HFF-Myc (cell line): ENCODE data around the gene PLXNB2.

Experiments
- DNase-seq: peaks from one replicate; pipeline ENCODE4 v3.0.0-alpha.2; 2011; ENCODE audit warnings: low read depth; ENCODE audit errors: extremely low read depth
- H3K4me3 ChIP-seq: replicated peaks from 2 replicates; pipeline ENCODE4 v1.5.1; 2011; ENCODE audit warnings: low read depth, mild to moderate bottlenecking, control low read depth, low read length
- TF ChIP-seq, protein P1 (sequence below): IDR thresholded peaks from 2 replicates; pipeline ENCODE4 v1.5.1; 2012; ENCODE audit warnings: mild to moderate bottlenecking, low read depth, low read length, control low read depth; ENCODE audit errors: missing control alignments

Gene PLXNB2

DNA sequence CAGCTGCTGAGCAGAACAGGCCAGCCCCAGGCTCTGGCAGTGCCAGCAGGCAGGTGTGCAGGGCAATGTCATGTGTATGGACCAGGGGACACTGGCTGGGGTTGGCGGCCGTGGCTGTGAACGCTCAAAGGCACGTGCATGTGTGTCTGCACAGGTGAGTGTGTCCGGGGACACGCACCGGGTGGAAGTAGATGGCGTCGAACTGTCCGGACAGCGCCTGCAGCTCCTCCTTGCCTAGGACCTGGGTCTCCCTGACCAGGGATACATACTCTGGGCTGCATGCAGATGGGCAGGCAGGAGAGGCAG lies 57.2 kb downstream of the PLXNB2 start:
- no peak for DNase-seq

DNA sequence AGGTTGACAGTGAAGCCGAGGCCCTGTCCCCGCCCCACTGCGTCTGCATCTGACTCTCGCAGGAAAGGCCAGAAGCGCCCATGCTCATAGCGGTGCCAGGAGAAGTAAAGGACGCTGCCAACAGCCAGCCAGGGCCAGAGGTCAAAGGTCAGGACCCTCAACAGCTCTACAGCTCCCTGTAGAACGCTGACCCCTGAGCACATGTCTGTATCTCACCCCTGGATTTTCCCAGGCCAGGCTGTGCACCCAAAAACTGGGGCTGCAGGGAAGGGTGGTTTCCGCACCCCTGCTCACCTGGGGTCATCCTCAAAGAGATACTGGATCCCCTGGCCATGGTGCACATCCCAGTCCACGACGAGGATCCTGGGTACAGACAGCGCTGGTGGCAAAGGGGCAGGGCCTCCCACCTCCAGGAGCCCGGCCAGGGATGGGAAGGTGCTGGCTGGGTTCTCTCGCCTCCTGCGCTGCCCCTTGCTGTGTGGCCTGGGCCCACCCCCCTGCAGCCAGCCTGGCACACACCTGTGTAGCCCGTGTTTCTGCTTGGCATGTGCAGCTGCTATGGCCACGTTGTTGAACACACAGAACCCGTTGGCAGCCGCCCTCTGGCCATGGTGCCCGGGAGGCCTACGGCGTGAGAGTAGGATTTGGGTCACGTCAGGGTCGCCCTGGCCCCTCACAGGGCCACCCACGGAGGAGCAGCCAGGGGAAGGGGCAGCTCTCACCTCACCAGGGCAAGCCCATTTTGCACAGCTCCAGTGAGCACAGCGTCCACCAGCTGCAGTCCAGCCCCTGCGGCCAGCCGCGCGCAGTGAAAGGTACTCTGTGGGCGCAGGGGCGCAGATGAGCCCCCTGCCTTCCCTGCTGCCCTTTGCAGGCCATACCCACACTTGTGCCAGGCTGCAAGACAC lies 57.9 kb downstream of the PLXNB2 start:
- peak overlapping the region; percentile 74 for H3K4me3 ChIP-seq
- TF ChIP-seq, protein P1, sequence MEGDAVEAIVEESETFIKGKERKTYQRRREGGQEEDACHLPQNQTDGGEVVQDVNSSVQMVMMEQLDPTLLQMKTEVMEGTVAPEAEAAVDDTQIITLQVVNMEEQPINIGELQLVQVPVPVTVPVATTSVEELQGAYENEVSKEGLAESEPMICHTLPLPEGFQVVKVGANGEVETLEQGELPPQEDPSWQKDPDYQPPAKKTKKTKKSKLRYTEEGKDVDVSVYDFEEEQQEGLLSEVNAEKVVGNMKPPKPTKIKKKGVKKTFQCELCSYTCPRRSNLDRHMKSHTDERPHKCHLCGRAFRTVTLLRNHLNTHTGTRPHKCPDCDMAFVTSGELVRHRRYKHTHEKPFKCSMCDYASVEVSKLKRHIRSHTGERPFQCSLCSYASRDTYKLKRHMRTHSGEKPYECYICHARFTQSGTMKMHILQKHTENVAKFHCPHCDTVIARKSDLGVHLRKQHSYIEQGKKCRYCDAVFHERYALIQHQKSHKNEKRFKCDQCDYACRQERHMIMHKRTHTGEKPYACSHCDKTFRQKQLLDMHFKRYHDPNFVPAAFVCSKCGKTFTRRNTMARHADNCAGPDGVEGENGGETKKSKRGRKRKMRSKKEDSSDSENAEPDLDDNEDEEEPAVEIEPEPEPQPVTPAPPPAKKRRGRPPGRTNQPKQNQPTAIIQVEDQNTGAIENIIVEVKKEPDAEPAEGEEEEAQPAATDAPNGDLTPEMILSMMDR = no peak
- DNase-seq = no peak

More for the DNA sequence above, 57.2 kb downstream of the PLXNB2 start:
- peak overlapping the region; percentile 74 for H3K4me3 ChIP-seq
- TF ChIP-seq, protein P1 = no peak

DNA sequence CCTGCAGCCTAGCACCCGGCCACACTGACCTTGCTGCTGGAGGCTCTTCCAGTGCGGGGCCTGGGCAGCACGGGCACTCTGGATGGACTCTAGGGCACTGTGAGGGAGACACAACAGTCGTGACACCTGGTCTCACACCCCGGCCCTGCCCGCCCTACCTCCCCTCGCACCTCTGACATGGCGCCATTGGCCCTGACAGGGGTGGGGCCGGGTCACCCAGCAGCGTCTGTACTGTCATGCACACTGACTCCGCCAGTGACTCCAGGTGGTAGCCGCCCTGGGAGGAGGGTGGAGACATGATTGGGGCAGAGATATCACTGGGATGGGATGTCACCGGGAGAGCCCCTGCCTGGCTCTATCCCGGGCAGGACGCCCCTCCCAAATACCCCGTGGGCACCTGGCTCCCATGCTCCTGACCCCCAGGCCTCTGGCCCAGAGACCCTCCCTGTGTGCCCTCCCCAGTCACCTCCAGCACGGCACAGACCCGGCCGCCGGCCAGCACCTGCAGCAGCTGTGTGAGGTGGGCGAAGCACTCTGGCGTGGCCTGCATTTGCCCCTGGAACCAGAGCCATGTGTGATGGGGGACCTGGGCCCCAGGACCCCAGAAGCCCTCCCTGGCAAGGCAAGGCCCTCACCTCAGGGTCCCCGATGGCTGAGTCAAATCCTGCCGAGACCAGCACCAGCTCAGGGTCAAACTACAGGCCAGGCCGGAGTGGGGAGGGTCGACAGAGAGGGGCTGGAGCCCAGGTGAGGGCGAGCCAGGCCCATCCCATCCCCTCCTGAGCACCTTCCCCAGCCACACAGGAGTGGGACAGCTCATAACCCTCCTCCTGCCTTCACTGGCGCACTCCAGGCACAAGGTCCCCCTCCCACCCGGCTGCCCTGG lies 59.0 kb downstream of the PLXNB2 start:
- DNase-seq = no peak
- H3K4me3 ChIP-seq = no peak overlapping the region
- TF ChIP-seq, protein P1 = no peak

DNA sequence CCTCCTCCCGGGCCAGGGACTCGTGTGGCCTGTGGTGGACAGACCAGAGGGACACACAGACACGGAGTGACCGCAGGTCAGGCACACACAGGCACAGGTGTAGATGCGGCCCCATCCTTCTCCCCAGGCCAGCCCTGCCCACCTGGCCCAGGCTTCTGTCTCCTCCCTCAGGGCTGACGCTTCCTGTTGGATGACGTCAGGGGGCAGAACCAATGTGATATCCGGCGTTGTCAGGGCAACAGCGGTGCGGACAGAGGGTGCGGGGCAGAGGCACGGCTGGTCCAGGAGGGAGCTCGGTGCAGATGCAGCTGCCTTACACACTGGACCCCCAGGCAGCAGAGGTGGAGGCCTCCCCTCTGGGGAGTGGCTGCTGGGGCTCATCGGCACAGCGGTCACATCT lies 59.7 kb downstream of the PLXNB2 start:
- no peak overlapping the region for H3K4me3 ChIP-seq
- no peak for DNase-seq
- TF ChIP-seq, protein P1 = no peak

DNA sequence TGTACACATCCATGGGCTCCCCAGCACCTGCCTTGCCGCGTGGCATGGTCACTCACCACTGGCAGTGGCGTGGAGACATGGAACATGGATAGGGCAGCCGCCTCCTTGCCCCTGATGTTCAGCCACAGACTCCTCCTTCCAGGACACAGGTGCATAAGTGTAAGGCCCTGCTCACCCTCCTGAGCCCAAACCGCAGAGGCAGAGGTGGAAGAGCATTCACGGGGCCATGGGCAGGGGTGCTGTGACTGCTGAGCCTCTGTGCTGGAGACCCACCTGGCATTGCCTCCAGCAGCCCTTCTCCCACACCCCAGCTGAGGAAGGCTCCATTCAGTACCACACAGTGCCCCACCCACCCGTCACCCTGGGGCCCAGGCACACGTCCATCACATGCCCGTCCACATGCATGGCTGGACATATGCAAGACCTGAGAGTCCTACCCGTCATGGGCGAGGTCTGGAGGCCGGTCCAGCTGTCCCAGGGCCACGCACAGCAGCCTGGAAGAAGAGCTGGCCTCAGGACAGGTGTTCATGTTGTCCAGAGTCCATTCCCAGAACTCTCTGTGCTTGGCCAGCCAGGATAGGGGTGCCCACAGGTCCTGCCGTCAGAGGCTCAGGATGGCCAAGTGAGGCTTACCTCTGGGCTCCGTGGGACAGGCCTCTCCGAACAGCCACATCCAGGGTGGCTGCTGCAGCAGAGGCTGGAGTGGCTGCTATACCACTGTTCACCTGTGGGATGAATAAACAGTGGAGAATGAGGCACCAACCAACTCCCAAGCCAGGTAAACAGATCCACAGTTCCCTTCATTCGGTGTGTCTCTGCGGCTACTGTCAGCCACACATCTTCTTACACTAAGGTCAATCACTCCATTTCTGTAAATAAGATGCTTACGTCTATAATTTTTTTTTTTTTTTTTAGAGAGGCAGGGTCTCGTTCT lies 60.9 kb downstream of the PLXNB2 start:
- DNase-seq = no peak
- H3K4me3 ChIP-seq = peak overlapping the region; percentile 95

More for the DNA sequence above, 60.9 kb downstream of the PLXNB2 start:
- TF ChIP-seq, protein P1 = no peak
